GM19193 (cell line): ENCODE measurements around the gene FAM181B.

Experiments
- POLR2A ChIP-seq: IDR thresholded peaks from 4 replicates; pipeline ENCODE4 v1.6.1; 2011; ENCODE audit not compliant: insufficient read depth, insufficient read length; ENCODE audit errors: extremely low read depth

FAM181B gene

GRCh38 chr11:82753921-82754320, 20.3 kb upstream of the FAM181B start:
- TF ChIP-seq POLR2A: no peak

- no peak for TF ChIP-seq POLR2A
Observed at GRCh38 chr11:82752801-82753200, 19.1 kb upstream of the FAM181B start.

GRCh38 chr11:82750643-82751139, 17.0 kb upstream of the FAM181B start:
- TF ChIP-seq POLR2A: no peak

- no peak for TF ChIP-seq POLR2A
Observed at GRCh38 chr11:82747471-82747870, 13.8 kb upstream of the FAM181B start.

- TF ChIP-seq POLR2A: no peak
Observed at GRCh38 chr11:82738091-82738490, 4.4 kb upstream of the FAM181B start.

- no peak for TF ChIP-seq POLR2A
Observed at GRCh38 chr11:82734120-82734479, 436 bp upstream of the FAM181B start.

GRCh38 chr11:82732734-82733443, 775 bp downstream of the FAM181B start:
- no peak for TF ChIP-seq POLR2A

- no peak for TF ChIP-seq POLR2A
Observed at GRCh38 chr11:82732348-82732733, 1.3 kb downstream of the FAM181B start.

- no peak for TF ChIP-seq POLR2A
Observed at GRCh38 chr11:82731691-82732277, 1.9 kb downstream of the FAM181B start.

GRCh38 chr11:82730754-82731153, 2.9 kb downstream of the FAM181B start:
- TF ChIP-seq POLR2A: no peak

GRCh38 chr11:82730286-82730685, 3.4 kb downstream of the FAM181B start:
- TF ChIP-seq POLR2A: no peak

- TF ChIP-seq POLR2A: no peak
Observed at GRCh38 chr11:82724026-82724425, 9.6 kb downstream of the FAM181B start.

- no peak for TF ChIP-seq POLR2A
Observed at GRCh38 chr11:82722231-82722630, 11.4 kb downstream of the FAM181B start.

GRCh38 chr11:82720267-82721065, 13.2 kb downstream of the FAM181B start:
- TF ChIP-seq POLR2A: no peak

GRCh38 chr11:82719361-82720105, 14.1 kb downstream of the FAM181B start:
- TF ChIP-seq POLR2A: no peak

GRCh38 chr11:82718821-82719220, 14.8 kb downstream of the FAM181B start:
- no peak for TF ChIP-seq POLR2A

- no peak for TF ChIP-seq POLR2A
Observed at GRCh38 chr11:82718307-82718706, 15.4 kb downstream of the FAM181B start.
